ENCODE results near the gene SGPP1. TPM values are rescaled to one million over a fixed set of nuclear protein-coding genes. Genes with fewer than 3 reads are reported as not detected.
A peak's percentile ranks its signal among the peaks of the same experiment; 100 is the strongest.

SGPP1 gene
- total RNA-seq, 1 donor from 2014 or later: 6.5 TPM

DNA sequence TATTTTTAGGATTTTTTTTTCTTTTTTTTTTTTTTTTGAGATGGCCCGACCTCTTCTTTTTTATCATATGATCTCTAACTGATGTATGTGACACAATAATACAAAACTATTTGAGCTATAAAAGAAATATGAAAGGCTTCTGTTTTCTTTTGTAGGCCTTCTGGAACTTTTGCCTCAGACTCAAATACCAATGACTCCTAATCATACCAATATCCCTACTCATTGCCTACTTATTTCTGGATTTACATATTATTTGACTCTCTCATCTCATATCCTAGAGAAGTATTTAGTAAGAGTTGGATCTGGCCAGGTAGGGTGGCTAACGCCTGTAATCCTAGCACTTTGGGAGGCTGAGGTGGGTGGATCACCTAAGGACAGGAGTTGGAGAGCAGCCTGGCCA, 73.5 kb downstream of the SGPP1 start:
- DNase-seq (ENCODE audit: low spot score, unreplicated experiment): no peak
- no peaks in the 10 kb centered on the region for H3K27me3 Mint-ChIP-seq
- no peak overlapping the region for H3K27ac Mint-ChIP-seq
- H3K36me3 Mint-ChIP-seq (ENCODE audit: insufficient read depth): peaks cover under 1% of the 10 kb centered on the region
- no peaks in the 10 kb centered on the region for H3K4me1 Mint-ChIP-seq (ENCODE audit: low read depth)
- TF ChIP-seq, protein P1, sequence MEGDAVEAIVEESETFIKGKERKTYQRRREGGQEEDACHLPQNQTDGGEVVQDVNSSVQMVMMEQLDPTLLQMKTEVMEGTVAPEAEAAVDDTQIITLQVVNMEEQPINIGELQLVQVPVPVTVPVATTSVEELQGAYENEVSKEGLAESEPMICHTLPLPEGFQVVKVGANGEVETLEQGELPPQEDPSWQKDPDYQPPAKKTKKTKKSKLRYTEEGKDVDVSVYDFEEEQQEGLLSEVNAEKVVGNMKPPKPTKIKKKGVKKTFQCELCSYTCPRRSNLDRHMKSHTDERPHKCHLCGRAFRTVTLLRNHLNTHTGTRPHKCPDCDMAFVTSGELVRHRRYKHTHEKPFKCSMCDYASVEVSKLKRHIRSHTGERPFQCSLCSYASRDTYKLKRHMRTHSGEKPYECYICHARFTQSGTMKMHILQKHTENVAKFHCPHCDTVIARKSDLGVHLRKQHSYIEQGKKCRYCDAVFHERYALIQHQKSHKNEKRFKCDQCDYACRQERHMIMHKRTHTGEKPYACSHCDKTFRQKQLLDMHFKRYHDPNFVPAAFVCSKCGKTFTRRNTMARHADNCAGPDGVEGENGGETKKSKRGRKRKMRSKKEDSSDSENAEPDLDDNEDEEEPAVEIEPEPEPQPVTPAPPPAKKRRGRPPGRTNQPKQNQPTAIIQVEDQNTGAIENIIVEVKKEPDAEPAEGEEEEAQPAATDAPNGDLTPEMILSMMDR (IDR thresholded peaks at IDR 0.05; ENCODE audit: unreplicated experiment): no peak
- H3K4me3 Mint-ChIP-seq (ENCODE audit: low read depth): no peak overlapping the region
- no peaks in the 10 kb centered on the region for H3K9me3 Mint-ChIP-seq (ENCODE audit: low read depth)

DNA sequence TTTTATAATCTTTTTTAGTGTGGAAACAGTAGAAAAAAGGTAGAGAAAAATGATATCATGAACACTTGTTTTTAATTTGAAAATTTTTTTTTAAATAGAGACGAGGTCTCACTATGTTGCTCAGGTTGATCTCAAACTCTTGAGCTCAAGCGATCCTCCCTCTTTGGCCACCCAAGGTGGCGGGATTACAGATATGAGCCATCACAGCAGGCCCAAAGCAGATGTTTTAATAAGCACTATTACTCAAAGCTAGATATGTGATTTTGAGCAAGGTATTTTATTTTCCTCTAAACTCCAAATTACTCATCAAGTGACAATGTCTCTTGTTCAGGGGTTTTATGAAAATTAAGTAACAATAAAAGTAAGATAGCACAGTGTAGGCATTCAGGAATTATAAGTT, 75.5 kb downstream of the SGPP1 start:
- Mint-ChIP-seq H3K27me3 (no peaks in the 10 kb centered on the region), H3K9me3 (ENCODE audit: low read depth) (no peaks in the 10 kb centered on the region), H3K4me3 (ENCODE audit: low read depth) (no peak overlapping the region), H3K27ac (no peak overlapping the region), H3K36me3 (ENCODE audit: insufficient read depth) (no peaks in the 10 kb centered on the region), H3K4me1 (ENCODE audit: low read depth) (peaks cover 3% of the 10 kb centered on the region)
- no peak for DNase-seq (ENCODE audit: low spot score, unreplicated experiment)
- TF ChIP-seq, protein P1 (IDR thresholded peaks at IDR 0.05; ENCODE audit: unreplicated experiment): no peak

- DNase-seq (ENCODE audit: low spot score, unreplicated experiment): no peak
- no peaks in the 10 kb centered on the region for H3K9me3 Mint-ChIP-seq (ENCODE audit: low read depth)
- no peak overlapping the region for H3K27ac Mint-ChIP-seq
- no peaks in the 10 kb centered on the region for H3K27me3 Mint-ChIP-seq
- H3K36me3 Mint-ChIP-seq (ENCODE audit: insufficient read depth): no peaks in the 10 kb centered on the region
- peaks cover 3% of the 10 kb centered on the region for H3K4me1 Mint-ChIP-seq (ENCODE audit: low read depth)
- H3K4me3 Mint-ChIP-seq (ENCODE audit: low read depth): no peak overlapping the region
- TF ChIP-seq, protein P1 (IDR thresholded peaks at IDR 0.05; ENCODE audit: unreplicated experiment): no peak
Measured at GRCh38 chr14:63650256-63650952, 77.5 kb downstream of the SGPP1 start.

- H3K27ac Mint-ChIP-seq: peak overlapping the region; percentile 19
- H3K27me3 Mint-ChIP-seq: no peaks in the 10 kb centered on the region
- H3K36me3 Mint-ChIP-seq (ENCODE audit: insufficient read depth): no peaks in the 10 kb centered on the region
- H3K4me3 Mint-ChIP-seq (ENCODE audit: low read depth): no peak overlapping the region
- DNase-seq (ENCODE audit: low spot score, unreplicated experiment): no peak
- TF ChIP-seq, protein P1 (IDR thresholded peaks at IDR 0.05; ENCODE audit: unreplicated experiment): no peak
- H3K9me3 Mint-ChIP-seq (ENCODE audit: low read depth): no peaks in the 10 kb centered on the region
- H3K4me1 Mint-ChIP-seq (ENCODE audit: low read depth): peaks cover 4% of the 10 kb centered on the region
Measured at GRCh38 chr14:63647696-63648410, 80.0 kb downstream of the SGPP1 start.

DNA sequence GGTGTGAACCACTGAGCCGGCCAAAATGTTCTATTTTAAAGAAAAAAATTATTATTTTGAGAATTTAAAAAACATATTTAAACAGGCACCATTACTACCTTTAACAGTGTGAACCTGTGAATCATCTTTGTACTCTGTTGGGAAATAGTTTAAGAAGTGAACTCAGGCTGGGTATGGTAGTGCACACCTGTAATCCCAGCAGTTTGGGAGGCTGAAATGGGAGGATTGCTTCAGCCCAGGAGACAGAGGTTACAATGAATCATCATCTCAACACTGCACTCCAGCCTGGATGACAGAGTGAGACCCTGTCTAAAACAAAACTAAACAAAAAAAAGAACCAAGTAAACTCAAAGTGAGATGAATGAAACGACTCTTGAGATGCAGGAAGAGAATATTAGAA, 83.1 kb downstream of the SGPP1 start:
- Mint-ChIP-seq H3K27ac (no peak overlapping the region), H3K36me3 (ENCODE audit: insufficient read depth) (no peaks in the 10 kb centered on the region), H3K4me3 (ENCODE audit: low read depth) (no peak overlapping the region), H3K4me1 (ENCODE audit: low read depth) (peaks cover 4% of the 10 kb centered on the region), H3K27me3 (no peaks in the 10 kb centered on the region), H3K9me3 (ENCODE audit: low read depth) (no peaks in the 10 kb centered on the region)
- TF ChIP-seq, protein P1 (IDR thresholded peaks at IDR 0.05; ENCODE audit: unreplicated experiment): no peak
- DNase-seq (ENCODE audit: low spot score, unreplicated experiment): no peak

Measured in progenitor cell of endocrine pancreas (in vitro differentiated cells).